ENCODE results near the gene VTI1A.
A peak's percentile ranks its signal among the peaks of the same experiment; 100 is the strongest.

The VTI1A gene

DNA sequence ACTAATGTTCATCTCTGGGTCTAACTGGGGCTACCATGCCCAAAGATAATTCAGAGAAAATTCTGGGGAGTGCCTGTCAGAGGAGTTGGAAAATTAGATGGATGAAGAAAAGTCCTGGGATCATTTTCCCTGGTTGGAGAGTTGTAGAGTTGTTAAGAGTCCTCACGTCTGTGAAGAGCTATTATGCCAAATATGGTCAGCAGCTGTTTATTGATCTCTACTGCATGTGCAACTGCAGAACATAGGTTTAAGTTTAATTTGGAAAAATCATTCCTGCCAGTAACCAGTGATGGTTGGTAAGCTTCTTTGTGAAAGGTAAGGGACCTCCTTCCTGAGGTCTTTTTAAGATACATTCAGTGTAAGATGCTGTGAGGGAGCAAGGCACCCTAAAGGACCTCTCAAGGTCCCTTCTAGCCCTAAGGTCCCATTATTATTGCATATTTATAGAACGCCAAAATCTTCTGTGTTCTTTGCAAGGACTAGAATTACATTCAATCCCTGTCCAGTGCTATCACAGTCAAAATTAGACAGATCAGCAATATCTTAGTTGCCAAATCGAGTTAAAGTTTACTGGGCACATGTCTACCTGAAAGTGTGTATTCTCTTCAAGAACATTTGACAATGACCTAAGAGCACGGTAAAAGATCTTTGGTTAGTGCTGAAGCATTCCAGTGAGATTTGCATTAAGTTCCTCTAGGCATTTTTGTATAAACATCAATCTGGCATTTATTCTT lies 62.7 kb downstream of the VTI1A start:
- H3K9ac ChIP-seq (ENCODE audit: low read length): no peak overlapping the region
- H3K4me3 ChIP-seq (ENCODE audit: low read length): no peak overlapping the region
- H3K36me3 ChIP-seq (ENCODE audit: control insufficient read depth, insufficient read depth, low read length, severe bottlenecking): no peaks in the 10 kb centered on the region
- H3K9me3 ChIP-seq (ENCODE audit: control insufficient read depth, low read length): no peaks in the 10 kb centered on the region
- DNase-seq (ENCODE audit: low read depth): no peak
- H3K27me3 ChIP-seq (replicated peaks; ENCODE audit: control insufficient read depth, insufficient read depth, low read length): no peaks in the 10 kb centered on the region
- no peaks in the 10 kb centered on the region for H3K4me1 ChIP-seq (ENCODE audit: control insufficient read depth, insufficient read depth, low read length)

DNA sequence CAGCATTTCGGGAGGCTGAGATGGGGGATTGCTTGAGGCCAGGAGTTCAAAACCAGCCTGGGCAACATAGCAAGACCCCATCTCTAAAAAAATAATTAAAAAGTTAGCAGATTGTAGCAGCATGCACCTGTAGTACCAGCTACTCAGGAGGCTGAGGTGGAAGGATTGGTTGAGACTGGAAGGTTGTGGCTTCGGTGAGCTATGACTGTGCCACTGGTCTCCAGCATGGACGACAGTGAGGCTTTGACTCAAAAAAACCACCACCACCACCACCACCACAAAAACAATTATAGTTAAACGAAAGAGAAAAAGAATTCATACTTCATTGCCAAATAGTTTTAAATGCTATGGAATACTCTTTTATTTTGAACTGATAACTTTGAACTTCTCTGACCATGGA lies 63.4 kb downstream of the VTI1A start:
- Histone ChIP-seq H3K27me3 (replicated peaks; ENCODE audit: control insufficient read depth, insufficient read depth, low read length) (no peaks in the 10 kb centered on the region), H3K4me1 (ENCODE audit: control insufficient read depth, insufficient read depth, low read length) (no peaks in the 10 kb centered on the region), H3K9me3 (ENCODE audit: control insufficient read depth, low read length) (no peaks in the 10 kb centered on the region), H3K4me3 (ENCODE audit: low read length) (no peak overlapping the region), H3K36me3 (ENCODE audit: control insufficient read depth, insufficient read depth, low read length, severe bottlenecking) (no peaks in the 10 kb centered on the region), H3K9ac (ENCODE audit: low read length) (no peak overlapping the region)
- DNase-seq (ENCODE audit: low read depth): no peak

DNA sequence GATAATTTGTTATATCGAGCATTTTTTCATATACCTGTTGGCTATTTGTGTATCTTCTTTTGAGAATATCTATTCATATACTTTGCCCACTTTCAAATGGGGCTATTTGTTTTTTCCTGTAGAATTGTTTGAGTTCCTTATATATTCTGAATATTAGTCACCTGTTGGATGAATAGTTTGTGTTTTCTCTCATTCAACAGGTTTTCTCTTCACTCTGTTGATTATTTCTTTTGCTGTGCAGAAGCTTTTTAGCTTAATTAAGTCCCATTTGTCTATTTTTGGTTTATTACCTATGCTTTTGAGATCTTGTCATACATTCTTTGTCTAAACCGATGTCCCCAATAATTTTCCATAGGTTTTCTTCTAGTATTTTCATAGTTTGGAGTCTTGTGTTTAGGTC lies 65.3 kb downstream of the VTI1A start:
- no peak for DNase-seq (ENCODE audit: low read depth)
- no peaks in the 10 kb centered on the region for H3K9me3 ChIP-seq (ENCODE audit: control insufficient read depth, low read length)
- no peaks in the 10 kb centered on the region for H3K36me3 ChIP-seq (ENCODE audit: control insufficient read depth, insufficient read depth, low read length, severe bottlenecking)
- H3K9ac ChIP-seq (ENCODE audit: low read length): no peak overlapping the region
- H3K27me3 ChIP-seq (replicated peaks; ENCODE audit: control insufficient read depth, insufficient read depth, low read length): no peaks in the 10 kb centered on the region
- no peaks in the 10 kb centered on the region for H3K4me1 ChIP-seq (ENCODE audit: control insufficient read depth, insufficient read depth, low read length)
- no peak overlapping the region for H3K4me3 ChIP-seq (ENCODE audit: low read length)

DNA sequence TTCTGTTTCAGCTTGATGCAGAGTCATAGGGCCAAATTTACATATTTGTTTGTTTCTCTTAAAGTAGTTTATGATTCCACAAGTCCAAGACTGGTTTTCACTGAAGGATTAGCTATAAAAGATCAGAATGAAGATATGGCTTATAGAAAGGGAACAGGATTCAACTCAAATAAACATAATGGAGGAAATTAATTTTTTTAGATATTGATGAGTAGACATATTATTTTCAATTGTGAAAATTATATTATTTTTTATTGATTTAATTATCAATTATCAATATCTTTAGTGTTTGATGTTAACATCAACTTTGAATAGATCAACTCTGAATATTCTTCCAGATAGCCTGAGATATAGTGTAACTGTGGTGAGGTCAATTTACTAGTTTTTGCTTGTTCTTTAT lies 68.1 kb downstream of the VTI1A start:
- no peaks in the 10 kb centered on the region for H3K36me3 ChIP-seq (ENCODE audit: control insufficient read depth, insufficient read depth, low read length, severe bottlenecking)

DNA sequence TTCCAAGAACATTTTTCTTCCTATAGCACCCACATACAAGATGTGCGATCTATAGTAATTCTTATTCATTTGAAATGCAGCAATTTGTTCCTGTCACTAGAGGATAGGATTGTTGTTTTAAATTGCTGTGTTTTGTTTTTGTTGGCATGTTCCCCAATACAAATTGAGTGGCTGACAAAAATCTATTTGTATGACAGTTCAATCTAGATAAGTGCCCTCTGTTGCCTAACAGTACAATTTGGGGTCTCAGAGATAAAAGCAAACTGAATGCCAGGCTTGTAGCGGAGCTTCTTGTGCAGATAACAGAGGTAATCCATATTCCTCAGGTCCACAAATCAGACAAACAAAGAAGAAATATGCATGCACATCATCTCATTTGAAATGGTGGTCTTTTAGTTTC lies 68.8 kb downstream of the VTI1A start:
- no peak overlapping the region for H3K4me3 ChIP-seq (ENCODE audit: low read length)
- H3K36me3 ChIP-seq (ENCODE audit: control insufficient read depth, insufficient read depth, low read length, severe bottlenecking): no peaks in the 10 kb centered on the region
- no peaks in the 10 kb centered on the region for H3K27me3 ChIP-seq (replicated peaks; ENCODE audit: control insufficient read depth, insufficient read depth, low read length)
- peaks cover 2% of the 10 kb centered on the region for H3K4me1 ChIP-seq (ENCODE audit: control insufficient read depth, insufficient read depth, low read length)
- H3K9ac ChIP-seq (ENCODE audit: low read length): no peak overlapping the region
- no peak for DNase-seq (ENCODE audit: low read depth)
- H3K9me3 ChIP-seq (ENCODE audit: control insufficient read depth, low read length): no peaks in the 10 kb centered on the region

More for the DNA sequence above, 68.1 kb downstream of the VTI1A start:
- Histone ChIP-seq H3K27me3 (replicated peaks; ENCODE audit: control insufficient read depth, insufficient read depth, low read length) (no peaks in the 10 kb centered on the region), H3K9ac (ENCODE audit: low read length) (no peak overlapping the region), H3K4me1 (ENCODE audit: control insufficient read depth, insufficient read depth, low read length) (no peaks in the 10 kb centered on the region), H3K4me3 (ENCODE audit: low read length) (no peak overlapping the region), H3K9me3 (ENCODE audit: control insufficient read depth, low read length) (no peaks in the 10 kb centered on the region)
- no peak for DNase-seq (ENCODE audit: low read depth)

DNA sequence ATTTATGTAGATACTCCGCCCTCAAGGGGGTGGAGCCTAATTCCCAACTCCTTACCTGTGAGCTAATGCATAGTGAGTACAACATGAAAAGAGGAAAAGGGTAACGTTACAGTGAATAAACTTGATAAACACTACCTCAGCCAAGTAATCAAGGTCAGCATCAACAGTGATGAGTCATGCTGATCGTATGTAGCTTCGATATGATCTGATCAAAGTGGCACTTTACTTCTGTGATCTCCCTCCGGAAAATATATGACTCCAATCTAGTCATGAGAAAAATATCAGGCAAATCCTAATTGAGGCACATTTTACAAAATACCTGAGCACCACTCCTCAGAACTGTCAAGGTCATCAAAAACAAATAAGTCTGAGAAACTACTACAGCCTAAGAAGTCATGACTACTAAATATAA lies 70.4 kb downstream of the VTI1A start:
- no peak overlapping the region for H3K9ac ChIP-seq (ENCODE audit: low read length)
- no peaks in the 10 kb centered on the region for H3K27me3 ChIP-seq (replicated peaks; ENCODE audit: control insufficient read depth, insufficient read depth, low read length)
- peaks cover 7% of the 10 kb centered on the region for H3K4me1 ChIP-seq (ENCODE audit: control insufficient read depth, insufficient read depth, low read length)
- H3K36me3 ChIP-seq (ENCODE audit: control insufficient read depth, insufficient read depth, low read length, severe bottlenecking): no peaks in the 10 kb centered on the region
- DNase-seq (ENCODE audit: low read depth): no peak
- H3K4me3 ChIP-seq (ENCODE audit: low read length): no peak overlapping the region
- no peaks in the 10 kb centered on the region for H3K9me3 ChIP-seq (ENCODE audit: control insufficient read depth, low read length)

DNA sequence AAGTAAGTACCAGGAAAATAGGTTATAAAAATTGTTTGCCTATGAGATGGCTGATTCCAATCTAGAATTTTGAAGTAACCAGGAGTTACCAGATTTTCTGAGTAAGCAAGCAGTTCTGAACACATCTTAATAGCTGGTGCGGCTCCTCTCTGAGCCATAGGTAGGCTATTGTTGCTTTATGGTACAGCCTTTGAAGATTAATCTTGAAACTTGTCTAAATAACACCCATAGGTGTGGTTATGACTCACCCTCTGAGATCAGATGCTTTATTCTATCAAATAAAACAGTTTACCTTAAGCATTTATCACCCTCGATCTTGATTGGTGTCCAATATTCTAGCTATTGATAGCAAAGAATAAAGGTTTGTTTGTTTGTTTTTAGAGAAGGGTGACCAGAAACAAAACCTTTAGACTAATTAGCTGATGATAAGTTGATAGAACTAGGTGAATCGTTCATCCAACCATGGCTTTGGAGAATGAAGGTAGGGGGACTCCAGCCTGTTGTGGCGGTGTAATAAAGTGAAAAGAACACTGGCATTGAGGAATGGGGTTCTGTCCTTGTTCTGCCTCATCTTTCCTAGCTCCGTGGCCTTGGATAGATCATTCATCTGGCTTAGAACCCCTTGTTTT lies 72.2 kb downstream of the VTI1A start:
- Histone ChIP-seq H3K27me3 (replicated peaks; ENCODE audit: control insufficient read depth, insufficient read depth, low read length) (no peaks in the 10 kb centered on the region), H3K9ac (ENCODE audit: low read length) (no peak overlapping the region), H3K4me1 (ENCODE audit: control insufficient read depth, insufficient read depth, low read length) (peaks cover 7% of the 10 kb centered on the region), H3K9me3 (ENCODE audit: control insufficient read depth, low read length) (no peaks in the 10 kb centered on the region), H3K4me3 (ENCODE audit: low read length) (no peak overlapping the region), H3K36me3 (ENCODE audit: control insufficient read depth, insufficient read depth, low read length, severe bottlenecking) (no peaks in the 10 kb centered on the region)
- DNase-seq (ENCODE audit: low read depth): no peak

DNA sequence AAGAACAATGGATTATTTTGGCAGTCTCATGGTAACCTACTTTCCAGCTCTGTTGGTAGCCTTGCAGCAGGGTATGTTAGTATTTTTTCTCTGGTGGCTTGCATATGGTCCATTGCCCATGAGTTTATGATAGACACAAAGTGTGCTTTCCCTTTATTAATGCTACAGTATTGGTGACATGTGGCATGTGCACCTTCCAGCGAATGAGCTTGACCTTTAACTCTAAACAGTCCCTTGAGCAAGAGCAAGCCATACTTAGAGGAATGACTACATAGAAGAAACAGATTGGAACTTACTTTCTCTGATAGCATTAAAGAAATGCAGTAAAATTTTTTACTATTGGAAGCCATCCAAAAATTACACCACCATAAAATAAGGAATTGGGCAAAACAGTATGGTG lies 73.9 kb downstream of the VTI1A start:
- Histone ChIP-seq H3K4me1 (ENCODE audit: control insufficient read depth, insufficient read depth, low read length) (peaks cover 19% of the 10 kb centered on the region), H3K9ac (ENCODE audit: low read length) (no peak overlapping the region), H3K4me3 (ENCODE audit: low read length) (no peak overlapping the region), H3K9me3 (ENCODE audit: control insufficient read depth, low read length) (no peaks in the 10 kb centered on the region), H3K27me3 (replicated peaks; ENCODE audit: control insufficient read depth, insufficient read depth, low read length) (no peaks in the 10 kb centered on the region), H3K36me3 (ENCODE audit: control insufficient read depth, insufficient read depth, low read length, severe bottlenecking) (no peaks in the 10 kb centered on the region)
- DNase-seq (ENCODE audit: low read depth): peak; percentile 20

DNA sequence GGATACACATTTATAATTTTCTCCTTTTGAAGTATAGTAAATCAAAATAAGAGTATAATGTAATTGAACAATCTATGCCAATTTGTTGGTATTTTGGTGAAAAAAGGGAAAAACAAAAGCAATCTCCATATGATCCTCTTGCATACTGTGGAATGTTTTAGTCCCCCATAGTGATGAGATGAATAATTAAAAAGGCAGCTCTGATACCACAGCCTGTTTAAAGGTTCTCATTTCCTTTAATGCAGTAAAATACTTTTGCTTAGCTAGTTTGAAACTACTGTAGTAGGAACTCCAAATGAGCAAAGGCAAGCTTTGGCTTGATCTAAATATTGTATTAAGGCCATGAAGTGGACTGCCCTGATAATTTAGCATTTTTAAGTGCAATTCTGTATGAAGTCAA lies 77.6 kb downstream of the VTI1A start:
- DNase-seq (ENCODE audit: low read depth): peak; percentile 27
- H3K9ac ChIP-seq (ENCODE audit: low read length): no peak overlapping the region
- H3K36me3 ChIP-seq (ENCODE audit: control insufficient read depth, insufficient read depth, low read length, severe bottlenecking): no peaks in the 10 kb centered on the region
- no peaks in the 10 kb centered on the region for H3K9me3 ChIP-seq (ENCODE audit: control insufficient read depth, low read length)
- no peak overlapping the region for H3K4me3 ChIP-seq (ENCODE audit: low read length)
- H3K4me1 ChIP-seq (ENCODE audit: control insufficient read depth, insufficient read depth, low read length): peaks cover 41% of the 10 kb centered on the region
- no peaks in the 10 kb centered on the region for H3K27me3 ChIP-seq (replicated peaks; ENCODE audit: control insufficient read depth, insufficient read depth, low read length)

DNA sequence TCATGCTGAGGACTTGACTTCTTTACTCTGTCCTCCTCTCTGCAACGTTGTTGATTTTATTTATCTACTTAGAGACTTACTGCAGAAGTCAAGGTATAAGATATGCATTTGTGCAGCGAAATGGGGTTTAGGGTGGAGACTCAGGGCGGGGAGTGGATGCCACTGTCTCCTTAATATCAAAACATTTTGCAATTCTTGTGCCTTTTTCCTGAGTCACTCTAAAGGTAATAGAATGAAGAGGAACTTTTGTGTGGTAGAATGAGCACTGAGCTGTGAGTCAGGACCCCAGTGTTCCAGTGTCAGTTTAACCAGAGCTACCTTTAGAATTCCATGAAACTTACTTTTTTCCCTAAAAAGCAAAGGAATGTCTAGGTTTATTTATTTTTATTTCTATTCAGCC lies 78.2 kb downstream of the VTI1A start:
- peak; percentile 25 for DNase-seq (ENCODE audit: low read depth)
- no peaks in the 10 kb centered on the region for H3K36me3 ChIP-seq (ENCODE audit: control insufficient read depth, insufficient read depth, low read length, severe bottlenecking)

DNA sequence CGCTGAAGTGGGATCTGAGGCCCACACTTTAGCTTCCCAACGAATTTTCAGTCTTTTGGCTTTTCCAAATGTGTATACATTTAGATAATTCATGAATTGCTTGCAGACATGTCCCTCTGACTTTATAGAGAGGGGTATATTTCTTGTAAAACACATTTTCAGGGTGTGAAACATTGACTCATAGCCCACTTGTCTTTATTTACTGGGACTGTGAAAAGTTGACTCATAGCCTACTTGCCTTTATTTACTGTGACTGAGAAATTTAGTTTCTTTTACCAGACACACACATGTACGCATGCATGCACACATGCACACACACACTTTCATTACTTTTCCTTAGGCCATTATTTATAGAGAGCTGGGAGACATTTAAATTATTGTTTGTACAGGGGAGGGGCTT lies 79.1 kb downstream of the VTI1A start:
- Histone ChIP-seq H3K4me3 (ENCODE audit: low read length) (no peak overlapping the region), H3K9me3 (ENCODE audit: control insufficient read depth, low read length) (no peaks in the 10 kb centered on the region), H3K9ac (ENCODE audit: low read length) (no peak overlapping the region), H3K36me3 (ENCODE audit: control insufficient read depth, insufficient read depth, low read length, severe bottlenecking) (no peaks in the 10 kb centered on the region), H3K4me1 (ENCODE audit: control insufficient read depth, insufficient read depth, low read length) (peaks cover 37% of the 10 kb centered on the region), H3K27me3 (replicated peaks; ENCODE audit: control insufficient read depth, insufficient read depth, low read length) (no peaks in the 10 kb centered on the region)
- DNase-seq (ENCODE audit: low read depth): no peak

More for the DNA sequence above, 78.2 kb downstream of the VTI1A start:
- Histone ChIP-seq H3K9me3 (ENCODE audit: control insufficient read depth, low read length) (no peaks in the 10 kb centered on the region), H3K27me3 (replicated peaks; ENCODE audit: control insufficient read depth, insufficient read depth, low read length) (no peaks in the 10 kb centered on the region), H3K4me1 (ENCODE audit: control insufficient read depth, insufficient read depth, low read length) (peaks cover 41% of the 10 kb centered on the region), H3K4me3 (ENCODE audit: low read length) (no peak overlapping the region), H3K9ac (ENCODE audit: low read length) (no peak overlapping the region)

All from adipocyte (in vitro differentiated cells).